Endothelial cell of umbilical vein (primary cell): ENCODE measurements around the gene DKK3. TPM values are rescaled to one million over a fixed set of nuclear protein-coding genes. Genes with fewer than 3 reads are reported as not detected.

Source experiments
- BruUV-seq: library from RNA; stranded (reverse); fragments of 400-500 nt; replicated peaks from 2 replicates; lab custom pipeline; 2021; lab: Mats Ljungman, UMichigan
- CTCF ChIA-PET: fragments of 300-600, 350-600 bp; sonication (Branson Sonifier 250); formaldehyde crosslinking; loops from one replicate; lab custom pipeline; 2021; ENCODE audit warnings: antibody characterized with exemption, inconsistent platforms; lab: Charles Lee
- POLR2A ChIA-PET: fragments of 300-600, 350-600 bp; sonication (Branson Sonifier 250); formaldehyde crosslinking; loops from one replicate; lab custom pipeline; 2021; ENCODE audit warnings: antibody characterized with exemption, inconsistent platforms; lab: Charles Lee
- DNase-seq: peaks from one replicate; pipeline ENCODE4 v3.0.0-alpha.2; 2011; ENCODE audit warnings: low read depth, low spot score
- FAIRE-seq: peaks from 2 replicates; lab custom pipeline; 2011; peaks lifted over from hg19 to GRCh38; lab: Jason Lieb, UNC
- H2AFZ ChIP-seq: 2 replicates; pipeline ENCODE4 v1.6.0; 2012; ENCODE audit warnings: low read depth, low read length, control low read depth, inconsistent platforms
- H3K27ac ChIP-seq: 2 replicates; pipeline ENCODE4 v1.5.1; 2011; ENCODE audit warnings: low read depth, mild to moderate bottlenecking, control low read depth, low read length, moderate library complexity; ENCODE audit not compliant: insufficient read depth
- H3K27me3 ChIP-seq, 2 experiments: 2 replicates each; pipeline versions ENCODE4 v1.6.0 to v1.6.1; 2011; ENCODE audit warnings: low read length in 2 of 2, mixed read lengths in 1 of 2; ENCODE audit not compliant: control insufficient read depth in 2 of 2, insufficient read depth in 2 of 2
- H3K36me3 ChIP-seq, 2 experiments: 2 replicates in 1 of 2; 3 replicates in 1 of 2; pipeline ENCODE4 v1.5.1; 2011; ENCODE audit warnings: low read length in 2 of 2, mild to moderate bottlenecking in 1 of 2, moderate library complexity in 1 of 2; ENCODE audit not compliant: control insufficient read depth in 2 of 2, insufficient read depth in 2 of 2; ENCODE audit errors: extremely low read depth in 1 of 2
- H3K4me1 ChIP-seq: 3 replicates; pipeline ENCODE4 v1.5.1; 2011; ENCODE audit warnings: mild to moderate bottlenecking, low read length; ENCODE audit not compliant: control insufficient read depth, insufficient read depth; ENCODE audit errors: extremely low read depth
- H3K4me2 ChIP-seq: 2 replicates; pipeline ENCODE4 v1.6.1; 2011; ENCODE audit warnings: low read length, control low read depth, mixed read lengths; ENCODE audit not compliant: insufficient read depth
- H3K4me3 ChIP-seq, 3 experiments: fragments of 200-600 bp in 1 of 3; sonication (generic), shearing (Covaris generic) in 1 of 3; replicated peaks in 1 of 3; 2 replicates each; pipeline ENCODE4 v1.5.1; 2011 to 2016; ENCODE audit warnings: control low read depth in 3 of 3, low read length in 3 of 3, mild to moderate bottlenecking in 2 of 3, inconsistent platforms in 1 of 3, low read depth in 1 of 3, moderate library complexity in 1 of 3; ENCODE audit not compliant: insufficient read depth in 1 of 3
- H3K79me2 ChIP-seq: 2 replicates; pipeline ENCODE4 v1.6.0; 2012; ENCODE audit warnings: low read length, inconsistent platforms; ENCODE audit not compliant: control insufficient read depth, insufficient read depth
- H3K9ac ChIP-seq: replicated peaks from 2 replicates; pipeline ENCODE3; 2011; ENCODE audit warnings: low read length, control low read depth; ENCODE audit not compliant: insufficient read depth; ENCODE audit errors: extremely low read depth
- H3K9me1 ChIP-seq: replicated peaks from 3 replicates; pipeline ENCODE4 v1.6.0; 2011; ENCODE audit warnings: mild to moderate bottlenecking, low read length; ENCODE audit not compliant: control insufficient read depth, insufficient read depth; ENCODE audit errors: extremely low read depth
- H3K9me3 ChIP-seq: replicated peaks from 2 replicates; pipeline ENCODE4 v1.5.1; 2012; ENCODE audit warnings: low read length, inconsistent platforms; ENCODE audit not compliant: control insufficient read depth, insufficient read depth
- H4K20me1 ChIP-seq: replicated peaks from 2 replicates; pipeline ENCODE3; 2011; ENCODE audit warnings: mild to moderate bottlenecking, low read length; ENCODE audit not compliant: control insufficient read depth, insufficient read depth; ENCODE audit errors: extremely low read depth
- CTCF ChIP-seq, 2 donors: IDR thresholded peaks; 1 replicate in 1 of 2; 2 replicates in 1 of 2; pipeline ENCODE4 v1.5.1; 2011; ENCODE audit warnings: low read length in 2 of 2, mild to moderate bottlenecking in 2 of 2, moderate library complexity in 2 of 2, control low read depth in 1 of 2, inconsistent platforms in 1 of 2, low read depth in 1 of 2; ENCODE audit not compliant: insufficient read depth in 1 of 2; ENCODE audit errors: extremely low read depth in 1 of 2
- EZH2 ChIP-seq: IDR thresholded peaks from 2 replicates; pipeline ENCODE4 v1.6.1; 2012; ENCODE audit warnings: borderline replicate concordance, low read depth, mild to moderate bottlenecking, moderate library complexity, low read length, inconsistent platforms; ENCODE audit not compliant: severe bottlenecking
- FOS ChIP-seq: IDR thresholded peaks from 2 replicates; pipeline ENCODE4 v1.6.1; 2011; ENCODE audit warnings: mild to moderate bottlenecking, low read length, moderate library complexity, borderline replicate concordance; ENCODE audit not compliant: insufficient read depth
- GATA2 ChIP-seq: IDR thresholded peaks from 2 replicates; pipeline ENCODE4 v1.7.0; 2011; ENCODE audit warnings: low read depth, mild to moderate bottlenecking, moderate library complexity, mixed read lengths, low read length; ENCODE audit not compliant: insufficient read length, insufficient read depth
- JUN ChIP-seq: IDR thresholded peaks from 2 replicates; pipeline ENCODE4 v1.6.1; 2011; ENCODE audit warnings: borderline replicate concordance, low read depth; ENCODE audit not compliant: insufficient read length, insufficient read depth
- MYC ChIP-seq: IDR thresholded peaks from one replicate; pipeline ENCODE4 v1.6.1; 2011; ENCODE audit warnings: mild to moderate bottlenecking, low read depth, low read length
- POLR2A ChIP-seq: IDR thresholded peaks from 2 replicates; pipeline ENCODE4 v1.6.1; 2012; ENCODE audit warnings: low read depth, mild to moderate bottlenecking, control low read depth, low read length
- POLR2AphosphoS5 ChIP-seq: IDR thresholded peaks from 2 replicates; pipeline ENCODE4 v1.6.1; 2012; ENCODE audit warnings: low read depth, mild to moderate bottlenecking, control low read depth, low read length, moderate library complexity; ENCODE audit not compliant: insufficient read depth
- dilution Hi-C: fragments of 300-500 bp; cut with MboI; formaldehyde crosslinking; loops from one replicate; pipeline ENCODE4 v1.15.0; 2019; ENCODE audit warnings: low sequenced_read_pairs; ENCODE audit not compliant: extremely low pct_ligation_motif_present
- intact Hi-C: fragments of 100-400 bp; cut with micrococcal nuclease; formaldehyde crosslinking; loops from one replicate; pipeline ENCODE4 v1.10.0; 2022
- polyA plus RNA-seq, 4 experiments: library from polyadenylated mRNA; depleted of rRNA in 3 of 4; stranded (reverse) in 3 of 4; unstranded in 1 of 4; fragments of >200 nt; gene quantifications; 2 replicates each; pipeline versions ENCODE4 v1.2.1 to v1.2.3, GENCODE V29; 2011 to 2012; ENCODE audit warnings: missing spikeins in 1 of 4
- total RNA-seq: library from RNA; stranded (reverse); gene quantifications from 2 replicates; pipeline ENCODE4 v1.2.3, GENCODE V29; 2021
- TF ChIP-seq, protein P1 (sequence below): IDR thresholded peaks from 2 replicates; pipeline ENCODE4 v1.6.1; 2011; ENCODE audit not compliant: insufficient read depth, insufficient read length

DKK3 gene
- total and polyA plus RNA-seq, 2 donors (not counting 3 experiments of a cell fraction or from before 2014, with no cell fraction given): 131 to 335 TPM

DNA sequence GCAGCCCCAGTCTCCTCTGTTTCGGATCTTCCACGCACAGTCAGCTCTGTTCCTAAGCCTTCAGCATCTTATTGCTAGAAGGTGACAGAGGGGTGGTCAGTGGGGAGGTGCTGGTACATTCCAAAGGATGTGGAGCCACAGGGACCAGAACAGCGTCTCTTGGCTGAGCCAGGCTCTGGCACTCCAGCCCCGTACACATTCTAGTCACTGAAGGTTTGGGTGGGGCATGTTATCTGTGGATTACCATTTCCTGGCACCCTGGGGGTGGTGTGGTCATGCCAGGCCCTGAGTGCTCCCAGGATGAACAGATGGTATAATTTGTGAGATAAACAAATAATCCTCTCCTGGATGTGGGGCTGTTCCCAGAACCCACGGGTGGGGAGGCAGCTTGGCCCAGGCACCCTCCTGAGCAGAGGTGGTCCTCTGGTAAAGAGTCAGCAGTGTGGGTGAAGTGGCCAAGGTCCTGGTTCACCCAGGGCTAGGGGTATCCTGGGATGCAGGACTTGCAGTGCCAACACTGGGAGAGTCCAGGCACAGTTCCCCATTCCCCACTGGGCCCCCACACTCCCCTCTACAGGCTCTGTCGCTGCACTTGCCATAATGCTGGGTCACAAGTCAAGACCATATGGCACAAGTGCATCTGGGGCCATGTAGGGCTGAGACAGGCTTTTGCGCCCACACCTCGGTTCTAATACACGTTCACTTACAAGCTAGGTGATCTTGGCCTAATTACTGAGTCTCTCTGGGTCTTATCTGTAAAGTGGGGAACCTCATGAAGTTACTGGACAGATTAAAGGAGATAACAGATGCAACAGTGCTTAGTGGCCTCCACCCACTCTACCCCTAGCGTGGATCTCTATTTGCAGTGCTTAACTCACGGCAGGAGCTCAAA is 33.0 kb downstream of the DKK3 start:
- ChIA-PET CTCF (interaction anchor here (1.0 to 3.7 kb wide), 6 partner anchors 9 to 1166 kb away, joined by 3 to 31 read pairs (median 10); partner anchors contain the start of gene EIF4G2), POLR2A (no interaction called here)
- Histone ChIP-seq H3K9me1 (no peaks in the 10 kb centered on the region), H3K4me1 (peaks cover 47% of the 10 kb centered on the region), H2AFZ (no peak overlapping the region), H3K4me2 (no peak overlapping the region), H3K9ac (no peak overlapping the region), H3K79me2 (no peaks in the 10 kb centered on the region), H3K36me3 (no peaks in the 10 kb centered on the region), H3K27me3 (no peaks in the 10 kb centered on the region), H3K9me3 (no peaks in the 10 kb centered on the region), H3K4me3 (no peak overlapping the region), H3K27ac (peak overlapping the region; percentile 95), H4K20me1 (no peaks in the 10 kb centered on the region)
- TF ChIP-seq MYC (no peak), FOS (no peak), GATA2 (no peak), CTCF (IDR thresholded peaks at IDR 0.05; ENCODE audit: extremely low read depth in 1 of 2, insufficient read depth in 1 of 2, low read depth in 1 of 2, low read length in 2 of 2) (no peak), POLR2A (no peak), POLR2AphosphoS5 (no peak), EZH2 (no peak), JUN (no peak)
- TF ChIP-seq, protein P1, sequence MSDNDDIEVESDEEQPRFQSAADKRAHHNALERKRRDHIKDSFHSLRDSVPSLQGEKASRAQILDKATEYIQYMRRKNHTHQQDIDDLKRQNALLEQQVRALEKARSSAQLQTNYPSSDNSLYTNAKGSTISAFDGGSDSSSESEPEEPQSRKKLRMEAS: no peak
- dilution Hi-C loops (no loop called here), intact Hi-C loops (loop anchor here (2.0 to 10.0 kb wide), 5 partner anchors 33 to 1168 kb away; partner anchors contain the start of genes DKK3 and EIF4G2)
- peak; percentile 21 for FAIRE-seq
- no TSS peak for BruUV-seq
- DNase-seq: no peak
